Liver (tissue), 3 donors: ENCODE measurements around the gene ATP11A.

Experiments used
- FOXA1 ChIP-seq: IDR thresholded peaks from 2 replicates; pipeline ENCODE4 v1.6.1; 2016; ENCODE audit warnings: antibody characterized with exemption
- HNF4G ChIP-seq: IDR thresholded peaks from 2 replicates; pipeline ENCODE4 v1.6.1; 2016; ENCODE audit warnings: antibody characterized with exemption
- NR2F2 ChIP-seq: IDR thresholded peaks from 2 replicates; pipeline ENCODE4 v1.6.1; 2016; ENCODE audit warnings: antibody characterized with exemption
- RAD21 ChIP-seq, 2 donors: IDR thresholded peaks; 2 replicates each; pipeline ENCODE4 v1.6.1; 2016; ENCODE audit warnings: antibody characterized with exemption in 2 of 2, mild to moderate bottlenecking in 2 of 2
- SP1 ChIP-seq: IDR thresholded peaks from 2 replicates; pipeline ENCODE4 v1.6.1; 2018; ENCODE audit warnings: antibody characterized with exemption, mild to moderate bottlenecking
- TF ChIP-seq, protein P1 (sequence below): IDR thresholded peaks from 2 replicates; pipeline ENCODE4 v1.6.1; 2016; ENCODE audit warnings: antibody characterized with exemption, mild to moderate bottlenecking
- TF ChIP-seq, protein P2 (sequence below): fragments of 150-350 bp; IDR thresholded peaks from 2 replicates; pipeline ENCODE4 v1.5.1; 2017; ENCODE audit warnings: improper control_type of control experiment, low read depth, low read length; ENCODE audit not compliant: missing input control
- TF ChIP-seq, protein P3 (sequence below): IDR thresholded peaks from 2 replicates; pipeline ENCODE4 v1.6.1; 2016; ENCODE audit warnings: antibody characterized with exemption
- TF ChIP-seq, protein P4 (sequence below): IDR thresholded peaks from 2 replicates; pipeline ENCODE4 v1.6.1; 2016; ENCODE audit warnings: antibody characterized with exemption
- donor health status: healthy.
- donor health status: healthy.

DNA sequence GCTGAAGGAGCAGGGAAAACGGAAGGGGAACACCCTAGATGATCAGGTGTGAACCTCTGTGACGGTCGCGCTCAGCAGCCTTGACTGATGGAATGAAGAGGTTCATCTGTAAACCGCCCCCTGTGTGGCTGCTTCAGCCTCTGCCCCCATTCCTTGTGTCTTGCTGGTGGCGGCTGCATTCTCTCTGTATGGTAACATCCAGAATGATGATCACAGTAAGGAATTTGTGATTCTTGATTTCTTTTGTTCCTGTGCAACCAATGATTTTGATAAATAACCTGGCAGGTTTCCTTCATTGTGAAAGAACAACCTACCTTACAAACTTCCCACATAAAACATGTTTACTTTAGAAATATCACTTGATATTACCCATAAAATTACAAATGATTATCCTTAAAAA, 160.4 kb downstream of the ATP11A start:
- TF ChIP-seq, protein P1, sequence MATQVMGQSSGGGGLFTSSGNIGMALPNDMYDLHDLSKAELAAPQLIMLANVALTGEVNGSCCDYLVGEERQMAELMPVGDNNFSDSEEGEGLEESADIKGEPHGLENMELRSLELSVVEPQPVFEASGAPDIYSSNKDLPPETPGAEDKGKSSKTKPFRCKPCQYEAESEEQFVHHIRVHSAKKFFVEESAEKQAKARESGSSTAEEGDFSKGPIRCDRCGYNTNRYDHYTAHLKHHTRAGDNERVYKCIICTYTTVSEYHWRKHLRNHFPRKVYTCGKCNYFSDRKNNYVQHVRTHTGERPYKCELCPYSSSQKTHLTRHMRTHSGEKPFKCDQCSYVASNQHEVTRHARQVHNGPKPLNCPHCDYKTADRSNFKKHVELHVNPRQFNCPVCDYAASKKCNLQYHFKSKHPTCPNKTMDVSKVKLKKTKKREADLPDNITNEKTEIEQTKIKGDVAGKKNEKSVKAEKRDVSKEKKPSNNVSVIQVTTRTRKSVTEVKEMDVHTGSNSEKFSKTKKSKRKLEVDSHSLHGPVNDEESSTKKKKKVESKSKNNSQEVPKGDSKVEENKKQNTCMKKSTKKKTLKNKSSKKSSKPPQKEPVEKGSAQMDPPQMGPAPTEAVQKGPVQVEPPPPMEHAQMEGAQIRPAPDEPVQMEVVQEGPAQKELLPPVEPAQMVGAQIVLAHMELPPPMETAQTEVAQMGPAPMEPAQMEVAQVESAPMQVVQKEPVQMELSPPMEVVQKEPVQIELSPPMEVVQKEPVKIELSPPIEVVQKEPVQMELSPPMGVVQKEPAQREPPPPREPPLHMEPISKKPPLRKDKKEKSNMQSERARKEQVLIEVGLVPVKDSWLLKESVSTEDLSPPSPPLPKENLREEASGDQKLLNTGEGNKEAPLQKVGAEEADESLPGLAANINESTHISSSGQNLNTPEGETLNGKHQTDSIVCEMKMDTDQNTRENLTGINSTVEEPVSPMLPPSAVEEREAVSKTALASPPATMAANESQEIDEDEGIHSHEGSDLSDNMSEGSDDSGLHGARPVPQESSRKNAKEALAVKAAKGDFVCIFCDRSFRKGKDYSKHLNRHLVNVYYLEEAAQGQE, result no peak
- TF ChIP-seq FOXA1 (no peak), SP1 (no peak), RAD21 (IDR thresholded peaks at IDR 0.05) (no peak), NR2F2 (no peak), HNF4G (no peak)
- TF ChIP-seq, protein P2, sequence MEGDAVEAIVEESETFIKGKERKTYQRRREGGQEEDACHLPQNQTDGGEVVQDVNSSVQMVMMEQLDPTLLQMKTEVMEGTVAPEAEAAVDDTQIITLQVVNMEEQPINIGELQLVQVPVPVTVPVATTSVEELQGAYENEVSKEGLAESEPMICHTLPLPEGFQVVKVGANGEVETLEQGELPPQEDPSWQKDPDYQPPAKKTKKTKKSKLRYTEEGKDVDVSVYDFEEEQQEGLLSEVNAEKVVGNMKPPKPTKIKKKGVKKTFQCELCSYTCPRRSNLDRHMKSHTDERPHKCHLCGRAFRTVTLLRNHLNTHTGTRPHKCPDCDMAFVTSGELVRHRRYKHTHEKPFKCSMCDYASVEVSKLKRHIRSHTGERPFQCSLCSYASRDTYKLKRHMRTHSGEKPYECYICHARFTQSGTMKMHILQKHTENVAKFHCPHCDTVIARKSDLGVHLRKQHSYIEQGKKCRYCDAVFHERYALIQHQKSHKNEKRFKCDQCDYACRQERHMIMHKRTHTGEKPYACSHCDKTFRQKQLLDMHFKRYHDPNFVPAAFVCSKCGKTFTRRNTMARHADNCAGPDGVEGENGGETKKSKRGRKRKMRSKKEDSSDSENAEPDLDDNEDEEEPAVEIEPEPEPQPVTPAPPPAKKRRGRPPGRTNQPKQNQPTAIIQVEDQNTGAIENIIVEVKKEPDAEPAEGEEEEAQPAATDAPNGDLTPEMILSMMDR, result no peak
- TF ChIP-seq, protein P3, sequence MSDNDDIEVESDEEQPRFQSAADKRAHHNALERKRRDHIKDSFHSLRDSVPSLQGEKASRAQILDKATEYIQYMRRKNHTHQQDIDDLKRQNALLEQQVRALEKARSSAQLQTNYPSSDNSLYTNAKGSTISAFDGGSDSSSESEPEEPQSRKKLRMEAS, result no peak
- TF ChIP-seq, protein P4, sequence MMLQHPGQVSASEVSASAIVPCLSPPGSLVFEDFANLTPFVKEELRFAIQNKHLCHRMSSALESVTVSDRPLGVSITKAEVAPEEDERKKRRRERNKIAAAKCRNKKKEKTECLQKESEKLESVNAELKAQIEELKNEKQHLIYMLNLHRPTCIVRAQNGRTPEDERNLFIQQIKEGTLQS, result no peak
